ENCODE measurements around the gene CIC.

Gene CIC

GRCh38 chr19:42244347-42245220 is 24.5 kb upstream of the CIC start:
- peak; percentile 97 for DNase-seq (ENCODE audit: low spot score)

DNA sequence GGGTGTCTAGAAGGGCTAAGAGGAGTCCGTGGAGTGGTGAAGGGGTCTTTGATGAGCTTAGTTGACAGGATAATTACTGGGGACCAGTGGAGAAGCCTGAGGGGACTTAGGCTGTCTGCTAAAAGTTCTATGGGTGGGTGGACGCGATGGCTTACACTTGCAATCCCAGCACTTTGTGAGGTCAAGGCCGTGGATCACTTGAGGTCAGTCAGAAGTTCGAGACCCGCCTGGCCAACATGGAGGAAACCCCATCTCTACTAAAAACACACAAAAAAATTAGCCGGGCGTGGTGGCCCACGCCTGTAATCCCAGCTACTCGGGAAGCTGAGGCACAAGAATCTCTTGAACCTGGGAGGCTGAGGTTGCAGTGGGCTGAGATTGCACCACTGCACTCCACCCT is 23.8 kb upstream of the CIC start:
- no peak for DNase-seq (ENCODE audit: low spot score)

DNA sequence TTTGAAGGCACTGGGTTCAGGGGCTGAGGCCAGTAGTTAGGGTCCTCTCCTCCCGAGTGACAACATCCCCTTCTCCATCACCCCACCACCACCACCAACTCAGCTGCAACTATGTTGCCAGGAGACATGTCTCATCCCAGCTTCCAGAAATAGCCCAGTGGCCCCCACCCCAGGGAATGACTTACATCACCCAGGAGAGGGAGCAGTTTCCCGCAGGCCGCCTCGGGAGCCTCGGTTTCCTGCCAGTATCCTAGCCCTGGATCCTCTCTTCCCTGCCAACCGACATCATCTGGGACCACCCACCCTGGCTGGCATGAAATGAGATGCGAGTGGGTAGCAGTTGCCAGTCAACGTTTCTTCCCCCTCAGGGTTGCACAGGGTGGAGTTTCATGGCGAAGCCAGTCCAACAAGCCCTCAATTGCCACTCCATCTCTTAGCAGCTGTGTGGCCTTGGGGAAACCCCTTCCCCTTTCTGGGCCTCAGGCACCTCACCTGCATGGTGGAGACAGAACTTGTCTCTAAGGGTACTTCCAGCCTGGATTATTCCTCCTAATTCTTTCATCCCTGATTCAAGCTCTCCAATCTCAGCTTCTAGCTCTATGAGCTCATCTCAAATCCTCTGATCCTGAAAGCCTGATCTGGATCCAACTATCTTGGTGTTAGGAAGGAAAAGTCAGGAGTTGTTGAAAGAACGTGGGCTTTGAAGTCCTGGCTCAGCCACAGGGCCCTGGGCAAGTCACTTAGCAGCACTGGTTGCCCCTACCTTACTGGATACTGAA is 22.7 kb upstream of the CIC start:
- DNase-seq (ENCODE audit: low spot score): no peak

DNA sequence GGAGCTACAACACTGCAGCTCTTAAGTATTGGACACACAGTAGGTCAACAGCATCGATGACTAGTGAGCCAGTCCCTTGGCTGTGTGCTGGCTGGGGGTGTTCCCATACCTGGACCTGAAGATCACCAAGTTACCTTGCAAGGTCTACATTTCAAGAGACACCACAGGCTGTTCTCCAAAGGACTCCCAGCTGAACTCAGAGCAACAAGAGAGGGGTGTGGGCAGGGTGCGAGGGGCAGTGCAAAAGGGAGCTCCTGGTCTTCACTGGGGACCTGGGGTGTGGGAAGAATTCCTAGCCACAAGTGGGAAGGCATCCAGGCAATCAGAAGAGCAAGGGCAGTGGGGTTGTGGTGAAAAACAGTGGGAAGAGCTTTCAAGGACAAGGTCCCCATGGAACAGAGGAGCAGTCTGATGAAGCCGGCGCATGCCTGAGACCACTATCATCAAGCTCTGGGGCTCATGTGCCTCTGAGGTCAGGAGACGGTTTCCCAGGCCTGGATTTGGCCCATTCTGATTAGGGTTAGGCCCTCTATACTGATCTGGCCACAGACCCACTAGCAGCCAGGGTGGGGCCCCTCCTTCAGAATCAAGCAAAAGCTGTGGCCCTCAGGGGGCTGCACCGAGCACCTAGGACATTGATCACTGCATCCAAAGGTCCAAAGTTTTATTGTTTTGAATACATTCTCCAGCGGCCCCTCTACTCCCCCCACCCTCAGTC is 22.0 kb upstream of the CIC start:
- DNase-seq (ENCODE audit: low spot score): no peak

DNA sequence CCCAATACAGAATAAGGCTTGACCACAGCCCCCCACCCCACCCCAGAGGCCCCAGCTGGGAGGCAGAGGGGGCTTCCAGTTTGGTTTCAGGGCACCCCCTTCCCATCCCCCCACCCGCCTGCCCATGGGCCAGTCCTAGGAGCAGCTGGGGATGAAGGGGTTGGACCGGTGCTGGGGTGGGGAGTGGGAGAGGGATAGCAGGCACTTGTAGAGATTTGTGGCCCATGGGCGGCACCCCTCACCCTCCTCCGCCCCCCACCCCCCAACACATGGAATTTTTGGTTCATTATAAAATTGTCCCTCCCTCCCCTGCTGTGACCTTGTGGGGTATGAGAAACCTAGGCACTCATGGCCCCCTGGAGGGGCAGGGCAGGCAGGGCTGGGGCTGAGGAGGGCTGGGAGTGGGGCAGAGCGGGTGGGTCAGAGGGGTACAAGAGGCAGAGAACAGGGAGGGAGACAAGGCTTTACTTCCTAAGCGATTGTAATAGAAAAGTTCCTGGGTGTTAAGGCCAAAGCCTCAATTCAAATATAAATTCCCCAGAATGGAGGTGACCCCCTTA is 21.3 kb upstream of the CIC start:
- DNase-seq (ENCODE audit: low spot score): no peak

DNA sequence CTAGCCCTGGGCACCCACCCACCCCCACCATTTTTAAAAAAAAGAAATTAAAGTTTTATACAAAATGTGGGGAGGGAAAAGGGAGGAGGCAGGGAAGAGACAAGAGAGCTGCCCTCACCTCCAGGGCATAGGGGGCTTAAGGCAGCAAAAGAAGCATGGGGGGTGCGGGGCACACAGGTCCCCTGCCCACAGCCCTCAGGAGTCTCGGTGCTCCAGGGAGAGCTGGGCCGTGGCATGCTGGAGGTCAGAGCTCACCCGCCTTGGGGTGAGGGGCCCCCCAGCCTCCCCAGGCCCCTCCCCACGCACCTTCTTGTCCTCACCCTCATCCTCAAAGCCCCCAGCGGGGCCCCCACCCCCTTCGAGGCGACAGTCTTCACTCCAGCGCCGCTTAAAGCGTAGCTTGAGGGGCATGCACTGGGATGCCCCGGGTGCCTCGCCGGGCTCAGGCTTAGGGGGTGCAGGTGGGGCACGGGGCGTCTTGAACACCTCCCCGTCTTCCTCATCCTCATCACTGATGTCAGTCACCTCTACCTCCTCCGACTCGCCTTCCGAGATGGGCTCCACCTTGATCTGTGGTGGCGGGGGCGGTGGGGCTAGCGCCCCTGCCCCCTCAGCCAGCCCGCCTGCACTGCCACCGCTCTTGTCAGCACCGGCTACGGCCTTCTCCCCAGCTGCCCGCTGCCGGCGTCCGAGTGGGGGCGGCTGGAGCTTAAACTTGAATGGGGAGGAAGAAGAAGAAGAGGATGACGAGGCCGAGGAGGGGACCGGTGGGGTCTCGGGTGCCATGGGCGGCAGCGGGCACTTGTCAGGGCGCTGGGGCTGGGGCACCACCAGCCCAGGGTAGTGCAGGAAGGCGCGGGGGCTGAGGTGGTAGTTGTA is 20.5 kb upstream of the CIC start:
- DNase-seq (ENCODE audit: low spot score): no peak

DNA sequence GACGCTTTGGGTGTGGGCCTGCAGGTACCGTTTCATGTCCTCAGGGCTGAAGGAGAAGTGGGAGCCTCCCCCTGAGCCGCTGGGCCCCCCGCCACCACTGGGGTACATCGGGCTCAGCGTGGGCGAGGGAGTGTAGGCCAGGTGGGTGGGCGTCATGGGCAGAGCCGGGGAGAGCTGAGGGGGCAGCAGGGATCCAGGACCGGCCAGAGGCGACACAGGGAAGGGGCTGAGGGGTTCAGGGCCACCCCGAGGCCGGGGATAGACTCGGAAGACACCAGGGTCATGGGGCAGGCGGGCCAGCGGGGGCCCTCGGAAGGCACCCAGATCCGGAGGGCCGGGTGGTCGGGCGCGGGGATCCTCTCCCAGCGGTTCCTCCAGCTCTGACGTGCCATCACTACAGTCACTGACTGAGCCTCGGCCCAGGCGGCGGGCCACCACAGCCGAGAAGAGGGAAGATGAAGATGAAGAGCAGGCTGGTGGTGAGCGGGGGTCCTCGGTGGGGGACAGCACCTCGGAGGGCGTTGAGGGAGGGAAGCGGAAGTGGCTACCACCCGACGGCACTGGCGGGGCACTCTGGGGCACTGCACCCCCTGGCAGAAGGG is 19.8 kb upstream of the CIC start:
- DNase-seq (ENCODE audit: low spot score): no peak

GRCh38 chr19:42249769-42250168 is 19.3 kb upstream of the CIC start:
- DNase-seq (ENCODE audit: low spot score): no peak

GRCh38 chr19:42250183-42250665 is 18.8 kb upstream of the CIC start:
- DNase-seq (ENCODE audit: low spot score): no peak

DNA sequence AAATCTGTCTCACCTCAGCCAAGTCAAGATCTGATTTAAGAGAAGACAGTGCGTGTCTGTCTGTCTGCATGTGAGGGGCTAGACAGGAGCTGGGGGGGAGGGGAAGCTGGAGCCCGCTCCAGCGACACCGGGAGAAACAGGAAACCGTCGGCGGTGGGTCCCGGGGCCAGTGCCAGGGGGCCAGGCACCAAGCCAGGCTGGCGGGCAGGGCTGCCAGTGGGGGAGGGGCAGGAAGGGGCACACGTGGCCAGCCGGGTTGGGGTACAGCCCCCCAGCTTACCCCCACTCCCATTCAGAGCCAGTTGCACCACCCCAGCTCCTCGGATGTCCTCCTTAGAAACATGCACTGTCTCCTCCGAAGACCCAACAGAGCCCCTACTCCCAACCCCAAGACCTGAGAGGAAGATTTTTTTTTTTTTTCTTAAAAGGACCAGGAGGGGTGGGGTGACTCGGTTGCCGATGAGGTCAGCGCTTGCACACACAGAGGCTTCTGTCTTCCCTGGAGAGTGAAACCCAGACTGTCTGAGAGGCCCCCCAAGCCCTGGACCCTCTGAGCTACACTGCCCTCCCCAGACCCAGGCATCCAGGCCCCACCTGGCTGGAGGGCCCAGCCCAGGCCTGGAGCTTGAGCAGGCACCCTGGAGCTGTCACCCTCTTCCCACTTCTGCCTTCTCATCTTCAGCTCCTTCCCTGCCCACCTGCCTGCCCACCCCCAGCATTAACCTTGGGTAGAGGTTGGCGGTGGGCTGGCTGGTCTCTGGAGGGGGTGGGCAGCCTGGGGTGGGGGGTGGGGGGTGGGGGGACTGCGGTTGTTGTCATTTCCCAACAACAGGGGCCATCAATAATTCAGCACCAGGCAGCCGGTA is 18.2 kb upstream of the CIC start:
- no peak for DNase-seq (ENCODE audit: low spot score)

GRCh38 chr19:42251572-42252358 is 17.3 kb upstream of the CIC start:
- no peak for DNase-seq (ENCODE audit: low spot score)

GRCh38 chr19:42252365-42253244 is 16.4 kb upstream of the CIC start:
- no peak for DNase-seq (ENCODE audit: low spot score)

DNA sequence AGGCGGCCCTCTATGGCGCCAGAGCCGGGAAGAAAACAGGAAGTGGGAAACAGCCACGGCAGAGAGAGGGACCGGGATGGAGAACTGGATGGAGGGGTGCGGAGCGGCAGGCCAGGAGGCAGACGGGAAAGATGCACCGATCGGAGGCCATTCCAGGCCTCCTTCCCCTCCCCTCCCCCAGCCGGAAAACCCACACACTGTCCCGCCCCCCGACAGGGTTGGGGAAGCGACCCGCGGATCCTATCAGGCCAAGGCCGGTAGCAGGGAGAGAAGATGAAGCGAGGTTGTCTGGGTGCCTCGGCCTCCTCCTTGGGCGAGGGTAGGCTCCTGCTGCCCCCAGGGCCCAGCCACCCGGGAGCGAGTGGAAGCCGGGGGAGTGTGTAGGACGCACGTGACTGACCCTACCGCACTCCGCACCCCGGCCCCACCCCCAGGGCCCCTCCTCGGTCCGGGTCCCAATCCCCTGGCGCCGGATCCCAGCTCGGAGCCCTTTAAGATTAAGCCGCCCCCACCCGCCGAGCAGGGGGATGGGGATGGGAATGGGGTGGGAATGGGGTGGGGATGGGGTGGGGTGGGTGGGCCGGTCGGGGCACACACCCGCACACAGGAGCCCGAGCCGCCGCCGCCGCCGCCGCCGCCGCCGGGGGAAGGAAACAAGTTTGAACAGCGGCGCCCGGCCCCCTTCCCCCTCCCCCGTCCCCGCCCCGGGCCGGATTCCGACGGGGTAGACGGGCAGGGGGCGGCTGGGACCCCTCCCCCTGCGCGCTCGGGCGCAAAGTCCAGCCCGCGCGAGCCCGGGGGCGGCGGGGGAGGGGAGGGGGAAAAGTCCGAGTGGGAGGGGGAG is 15.6 kb upstream of the CIC start:
- peak; percentile 51 for DNase-seq (ENCODE audit: low spot score)

DNA sequence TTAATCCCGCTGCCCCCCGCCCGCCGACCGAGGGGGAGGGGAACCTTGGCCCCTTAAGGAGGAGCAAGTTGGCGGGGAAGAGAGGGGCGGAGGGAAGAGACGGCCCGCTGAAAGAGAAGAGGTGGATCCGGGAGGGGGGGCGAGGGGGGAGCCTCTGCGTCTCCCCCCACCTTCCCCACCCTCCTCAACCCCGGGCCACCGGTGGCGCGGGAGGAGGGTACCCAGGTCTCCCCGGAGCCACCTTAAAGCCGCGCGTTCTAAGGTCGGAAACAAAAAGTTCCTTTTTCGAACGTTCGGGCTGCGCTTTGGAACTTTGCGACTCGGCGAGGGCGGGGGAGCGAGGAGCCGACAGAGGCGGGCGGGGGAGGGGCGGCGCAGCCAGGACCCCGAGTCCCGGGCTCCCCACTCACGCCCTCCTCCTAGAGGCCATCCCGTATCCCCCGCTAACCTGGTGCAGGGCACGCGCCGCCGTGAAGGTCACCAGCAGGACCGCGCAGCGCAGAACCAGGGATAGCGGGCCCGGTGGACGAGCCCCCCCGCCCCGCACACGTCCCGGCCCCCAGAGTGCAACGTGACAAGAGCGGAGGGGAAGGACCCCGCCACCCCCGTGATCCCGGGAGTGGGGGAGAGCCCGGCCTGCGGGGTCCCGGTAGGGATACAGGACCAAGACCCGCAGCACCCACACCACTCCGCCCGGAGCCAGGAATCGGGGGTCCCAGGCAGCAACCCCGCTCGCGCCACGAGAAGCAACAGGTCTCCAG is 14.8 kb upstream of the CIC start:
- peak; percentile 73 for DNase-seq (ENCODE audit: low spot score)

GRCh38 chr19:42254850-42255765 is 13.9 kb upstream of the CIC start, which contains the start of gene ERF:
Gene ERF (minus strand): TSS chr19:42255128. CDS start chr19:42254999, 129 bp downstream.
- peak; percentile 91 for DNase-seq (ENCODE audit: low spot score)

Measured in SW480 (cell line).